Pons (tissue), 1 donor: Measurements from ENCODE around the gene CPA5.
A peak's percentile ranks its signal among the peaks of the same experiment; 100 is the strongest.

ENCODE experiments used
- DNase-seq: peaks from one replicate; pipeline ENCODE4 v3.0.0-alpha.2; 2016; ENCODE audit warnings: low spot score

The CPA5 gene

GRCh38 chr7:130397051-130397757, 52.6 kb downstream of the CPA5 start:
- DNase-seq: no peak

- DNase-seq: no peak
These were observed 53.1 kb downstream of the CPA5 start for GRCh38 chr7:130397758-130398073.

- DNase-seq: no peak
These were observed 54.0 kb downstream of the CPA5 start for GRCh38 chr7:130398526-130399090.

- no peak for DNase-seq
These were observed 55.5 kb downstream of the CPA5 start for GRCh38 chr7:130400120-130400572.

GRCh38 chr7:130401101-130401500, 56.5 kb downstream of the CPA5 start:
- DNase-seq: no peak

- no peak for DNase-seq
These were observed 57.0 kb downstream of the CPA5 start for GRCh38 chr7:130401578-130401977.

GRCh38 chr7:130405003-130405402, 60.4 kb downstream of the CPA5 start:
- DNase-seq: no peak

- DNase-seq: no peak
These were observed 64.6 kb downstream of the CPA5 start for GRCh38 chr7:130409067-130409711.

GRCh38 chr7:130409712-130410072, 65.1 kb downstream of the CPA5 start:
- DNase-seq: no peak

GRCh38 chr7:130410868-130411541, 66.4 kb downstream of the CPA5 start:
- peak; percentile 44 for DNase-seq

GRCh38 chr7:130413201-130413600, 68.6 kb downstream of the CPA5 start:
- DNase-seq: no peak

GRCh38 chr7:130415006-130415405, 70.4 kb downstream of the CPA5 start:
- no peak for DNase-seq

- DNase-seq: peak; percentile 56
These were observed 72.6 kb downstream of the CPA5 start for GRCh38 chr7:130417213-130417612.

GRCh38 chr7:130418306-130418705, 73.7 kb downstream of the CPA5 start:
- DNase-seq: no peak
